ENCODE results near the gene NHS. TPM values are rescaled to one million over a fixed set of nuclear protein-coding genes. Genes with fewer than 3 reads are reported as not detected.
A peak's percentile ranks its signal among the peaks of the same experiment; 100 is the strongest.
"Not testable (repeated sequence)": the region's sequence is repeated elsewhere in the genome, so short reads cannot be mapped to it uniquely, and the experiment has no call there.

The NHS gene
- total RNA-seq, 1 experiment from 2014 or later, result 0.23 TPM

DNA sequence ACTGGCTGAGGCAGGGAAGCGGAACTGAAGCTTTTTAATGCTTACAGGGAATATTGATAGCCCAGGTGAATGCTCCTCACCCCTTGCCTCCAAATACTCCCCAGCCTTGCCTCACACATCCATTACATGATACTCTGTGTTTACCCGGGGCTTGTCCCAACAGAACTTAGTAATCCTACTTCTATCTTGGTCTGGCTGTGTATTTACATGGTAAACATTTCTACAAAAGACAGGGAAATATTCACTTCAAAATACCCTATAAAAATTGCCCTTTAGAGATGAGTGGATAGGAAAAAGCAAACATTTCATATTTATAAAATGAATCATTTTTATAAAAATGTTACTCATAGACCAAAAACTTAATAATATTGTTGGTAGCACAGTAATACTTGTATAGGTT, 120.1 kb downstream of the NHS start:
- DNase-seq (ENCODE audit: low read depth), result no peak

- DNase-seq (ENCODE audit: low read depth), result no peak
These were observed 121.4 kb downstream of the NHS start for GRCh38 chrX:17496407-17496806.

- no peak for DNase-seq (ENCODE audit: low read depth)
These were observed 122.2 kb downstream of the NHS start for GRCh38 chrX:17497193-17497592.

DNA sequence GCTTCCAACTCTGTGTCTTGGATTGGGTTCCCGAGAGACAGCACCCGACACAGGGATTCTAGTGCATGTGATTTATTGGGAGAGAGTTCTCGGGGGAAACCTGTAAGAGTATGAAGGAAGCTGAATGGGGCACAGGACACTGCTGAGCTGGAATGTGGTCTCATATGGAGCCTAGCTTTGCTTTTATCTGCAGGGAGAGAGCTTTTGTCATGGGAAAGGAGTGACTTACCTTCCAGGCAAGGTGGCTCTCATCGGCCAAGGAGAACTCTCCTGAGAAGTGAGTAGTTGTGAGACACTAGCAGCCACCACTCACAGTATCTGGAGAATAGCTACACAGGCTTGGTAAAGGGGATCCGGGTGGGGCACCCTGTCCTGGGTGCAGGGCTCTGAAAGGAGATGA, 124.5 kb downstream of the NHS start:
- no peak for DNase-seq (ENCODE audit: low read depth)

DNA sequence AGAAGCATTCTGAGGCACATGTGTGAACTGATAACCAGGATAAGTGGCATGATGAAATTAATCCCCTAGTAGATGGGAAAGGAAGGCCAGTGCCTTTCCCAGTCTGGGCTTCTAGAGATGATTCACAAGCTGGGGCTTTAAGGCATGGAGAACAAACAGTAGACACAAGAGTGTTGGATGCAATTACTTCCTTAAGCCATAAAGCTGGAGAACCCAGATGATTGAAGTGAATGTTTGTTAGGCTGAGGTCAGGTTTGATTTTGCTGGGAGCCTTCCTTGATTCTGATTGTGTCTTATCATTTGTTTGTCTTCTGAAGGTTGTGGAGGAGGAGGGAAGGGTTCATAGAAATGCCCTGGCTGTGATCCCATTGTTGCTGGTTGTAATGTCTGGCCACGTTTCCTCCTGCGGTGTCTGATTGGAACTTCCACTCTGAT, 125.2 kb downstream of the NHS start:
- no peak for DNase-seq (ENCODE audit: low read depth)

- no peak for DNase-seq (ENCODE audit: low read depth)
These were observed 126.7 kb downstream of the NHS start for GRCh38 chrX:17501746-17502145.

- not testable (repeated sequence) for DNase-seq (ENCODE audit: low read depth)
These were observed 131.4 kb downstream of the NHS start for GRCh38 chrX:17506352-17506751.

GRCh38 chrX:17511556-17511955, 136.6 kb downstream of the NHS start:
- peak; percentile 9 for DNase-seq (ENCODE audit: low read depth)

DNA sequence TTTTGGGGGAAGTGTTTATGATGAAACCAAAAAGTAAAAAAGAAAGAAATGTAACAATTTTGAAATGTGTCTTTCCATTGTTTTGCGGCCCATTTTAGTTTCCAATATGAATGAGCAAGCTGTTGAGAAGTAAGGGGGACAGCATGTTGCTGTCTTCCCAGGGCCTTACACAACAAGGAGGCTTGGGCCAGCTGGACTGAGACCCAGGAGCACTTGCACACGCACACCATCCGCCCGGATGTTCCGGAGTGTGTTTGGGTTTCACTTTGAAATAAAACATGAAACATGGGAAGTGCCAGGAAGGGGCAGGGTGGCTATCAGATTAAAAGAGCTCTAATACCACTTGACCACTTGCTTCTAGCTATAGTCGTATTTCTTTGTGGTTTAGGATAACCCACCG, 144.4 kb downstream of the NHS start:
- DNase-seq (ENCODE audit: low read depth), result no peak

DNA sequence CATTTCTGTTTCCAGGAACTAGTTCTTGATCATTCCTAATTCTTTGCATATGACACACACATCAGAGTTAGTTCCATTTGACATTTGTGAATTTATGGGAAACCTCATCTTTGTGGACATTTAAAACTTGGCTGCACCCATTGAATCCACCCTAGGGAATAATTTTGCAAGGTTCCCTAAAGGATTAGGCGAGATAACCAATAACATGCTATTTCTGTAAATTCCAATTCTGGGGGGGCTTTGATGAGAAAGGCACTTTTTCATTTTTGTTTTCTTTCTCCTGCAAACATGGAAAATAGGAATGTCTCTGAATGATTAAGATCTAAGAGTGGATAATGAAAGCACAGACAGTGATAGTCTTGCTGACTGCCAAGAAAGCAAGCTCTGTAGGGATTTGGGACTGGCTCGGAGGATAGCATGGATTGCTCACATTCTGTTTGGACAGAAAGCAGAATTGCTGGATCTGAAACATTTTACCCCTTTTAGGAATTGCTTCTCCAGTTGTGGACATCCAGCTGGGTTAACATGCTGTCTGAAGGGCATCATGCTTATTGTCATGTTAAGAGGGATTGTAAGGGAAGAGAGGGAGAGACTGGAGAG, 145.1 kb downstream of the NHS start:
- no peak for DNase-seq (ENCODE audit: low read depth)

DNA sequence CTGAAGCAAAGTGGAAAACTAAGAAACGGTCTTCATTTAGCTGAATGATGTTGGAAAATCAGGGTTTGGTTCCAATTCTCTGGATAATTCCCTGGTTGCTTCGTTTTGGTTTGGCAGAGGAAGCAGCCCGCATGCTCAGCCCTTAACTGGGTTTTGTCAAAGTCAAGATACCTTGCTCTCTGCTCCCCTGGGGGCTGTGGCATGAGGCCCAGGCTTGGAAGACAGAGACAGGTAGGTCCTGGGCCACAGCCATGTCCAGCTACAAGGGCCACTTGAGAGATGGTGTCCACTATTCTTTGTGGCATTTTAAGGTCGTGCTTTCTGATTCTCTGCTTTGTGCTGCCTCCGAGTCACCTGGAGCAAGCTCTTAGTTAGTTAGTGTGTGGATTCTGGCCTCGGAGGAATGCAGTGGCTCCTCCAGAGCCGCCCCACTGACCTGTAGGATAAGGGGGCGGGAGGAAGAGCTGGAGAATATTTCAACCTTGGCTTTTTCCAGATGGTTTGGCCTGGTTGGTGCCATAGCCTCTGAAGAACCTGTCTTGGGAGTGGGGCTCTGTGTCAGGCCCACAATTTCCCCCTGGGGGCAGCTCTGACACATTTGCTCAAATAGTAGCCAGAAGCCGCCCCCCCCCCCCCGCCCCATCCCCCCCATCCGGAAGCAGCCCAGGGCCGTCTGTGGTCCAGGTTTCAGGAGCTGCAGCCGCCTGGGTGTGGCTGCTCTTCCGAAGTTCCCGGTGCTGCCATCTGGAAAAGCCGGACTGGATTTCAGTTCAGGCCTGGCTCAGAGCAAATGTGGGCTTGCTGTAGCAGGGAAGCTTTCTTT, 147.1 kb downstream of the NHS start:
- no peak for DNase-seq (ENCODE audit: low read depth)

- no peak for DNase-seq (ENCODE audit: low read depth)
These were observed 150.3 kb downstream of the NHS start for GRCh38 chrX:17525266-17525665.

DNA sequence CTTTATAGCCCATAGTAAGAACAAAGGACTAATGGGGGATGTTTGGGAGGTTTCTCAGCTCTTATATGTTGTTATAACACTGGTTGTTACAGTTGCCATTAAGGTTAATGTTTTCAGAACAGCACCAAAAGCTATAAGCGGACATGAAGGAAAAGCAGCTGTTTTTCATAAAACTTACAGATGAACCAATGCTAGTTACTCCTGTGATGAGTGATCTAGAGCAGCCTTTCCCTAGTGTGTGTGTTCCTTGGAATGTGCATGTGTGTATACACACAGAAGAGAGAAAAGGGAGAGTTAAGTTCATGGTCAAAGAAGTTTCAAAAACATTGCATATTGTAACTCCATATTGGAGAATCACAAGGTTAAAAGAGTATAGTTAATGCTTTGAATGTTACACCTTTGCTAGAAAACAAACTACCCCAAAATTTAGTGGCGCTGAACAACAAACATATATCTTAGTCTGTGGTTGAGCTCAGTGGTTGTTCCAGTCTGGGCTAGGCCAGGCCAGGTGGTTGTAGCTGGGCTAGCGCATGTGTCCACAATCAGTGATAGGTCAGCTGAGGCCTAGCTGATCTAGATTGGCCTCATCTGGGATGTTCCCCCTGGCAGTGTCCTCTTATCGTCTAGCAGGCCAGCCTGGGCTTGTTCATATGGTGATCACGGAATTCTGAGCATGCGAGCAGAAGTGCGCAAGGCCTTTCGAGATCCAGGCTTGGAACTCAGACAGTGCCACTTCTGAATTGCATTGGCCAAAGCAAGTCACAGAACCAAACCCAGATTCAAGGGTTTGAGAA, 151.0 kb downstream of the NHS start:
- DNase-seq (ENCODE audit: low read depth), result no peak

GRCh38 chrX:17527135-17527701, 152.2 kb downstream of the NHS start:
- DNase-seq (ENCODE audit: low read depth), result no peak

DNA sequence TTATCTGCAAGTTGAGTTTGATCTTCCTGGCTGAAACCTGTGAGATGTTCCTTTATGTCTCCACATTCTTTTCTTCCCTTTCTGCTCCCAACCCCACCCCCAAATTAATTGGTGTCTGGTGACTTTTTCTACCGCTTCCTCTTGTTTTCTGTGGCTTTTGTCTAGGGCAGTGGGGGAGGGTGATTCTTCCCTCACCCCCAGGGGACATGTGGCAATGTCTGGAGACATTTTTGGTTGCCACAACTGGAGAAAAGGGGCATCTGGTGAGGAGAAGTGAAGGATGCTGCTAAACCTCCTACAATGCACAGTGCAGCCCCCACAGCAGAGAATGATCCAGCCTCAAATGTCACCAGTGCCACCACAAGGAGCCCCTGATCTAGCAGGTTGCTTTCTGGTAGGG, 152.9 kb downstream of the NHS start:
- no peak for DNase-seq (ENCODE audit: low read depth)

DNA sequence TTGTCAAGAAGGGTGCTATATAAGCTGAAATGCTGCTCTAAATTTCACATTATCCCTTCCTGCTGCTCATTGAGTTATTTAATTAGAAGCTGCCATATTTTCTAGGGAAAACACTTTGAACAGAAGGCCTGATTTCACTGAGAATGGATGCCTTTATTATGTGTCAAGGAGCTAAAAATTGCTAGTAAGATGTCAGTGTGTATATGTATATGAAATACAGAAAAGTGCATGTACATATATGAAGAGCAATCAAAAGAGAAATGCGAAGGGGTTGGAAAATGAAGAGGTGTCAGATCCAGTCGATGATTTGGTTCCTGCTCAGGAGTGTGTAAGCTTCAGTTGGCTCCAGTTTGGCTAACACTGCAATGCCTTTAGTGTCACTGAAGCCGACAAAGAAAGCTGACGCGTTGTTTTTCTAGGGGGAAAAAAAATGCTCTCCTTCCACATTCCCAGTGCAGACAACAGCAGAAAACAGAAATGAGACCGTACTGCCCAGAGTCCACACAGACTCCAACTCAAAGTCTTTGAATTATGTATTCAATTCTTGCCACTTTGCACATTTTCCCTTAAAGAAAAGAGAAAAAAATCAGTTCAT, 154.2 kb downstream of the NHS start:
- DNase-seq (ENCODE audit: low read depth), result no peak

DNA sequence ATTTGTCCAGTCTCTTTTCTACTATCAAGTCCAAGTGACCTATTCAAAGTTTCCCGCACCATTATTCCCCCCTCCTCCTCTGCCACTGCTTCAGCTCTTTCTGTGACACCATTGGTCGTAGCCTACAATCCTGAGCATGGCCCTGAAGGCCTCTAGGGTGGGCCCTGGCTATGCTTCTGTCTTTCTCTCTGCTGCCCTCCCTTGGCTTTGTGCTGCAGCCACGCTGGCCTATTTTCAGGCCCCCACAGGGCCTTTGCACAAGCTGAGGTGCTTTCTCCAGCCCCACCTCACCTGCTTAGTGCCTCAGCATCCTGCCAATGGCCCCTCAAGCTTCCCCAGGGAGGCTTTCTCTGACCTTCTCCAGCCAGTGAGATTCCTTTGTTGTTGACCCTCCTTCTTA, 156.5 kb downstream of the NHS start:
- DNase-seq (ENCODE audit: low read depth), result no peak

DNA sequence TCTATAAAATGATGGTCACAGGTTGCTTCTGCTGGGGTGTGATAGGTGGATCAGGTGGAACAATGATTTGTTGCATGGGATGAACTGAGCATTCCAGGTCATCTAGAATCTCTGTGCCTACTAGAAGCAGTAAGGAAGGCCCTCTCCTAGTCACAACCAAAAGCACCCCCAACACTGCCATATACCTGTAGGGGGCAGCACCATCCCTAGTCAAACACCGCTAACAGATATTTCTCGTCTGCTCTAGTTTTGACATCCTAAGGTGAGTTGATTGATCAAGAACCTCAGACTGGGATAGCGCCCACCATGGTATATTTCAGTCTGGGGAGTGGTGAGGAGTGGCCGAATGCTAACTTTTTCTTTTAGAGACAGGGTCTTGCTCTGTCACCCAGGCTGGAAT, 160.2 kb downstream of the NHS start:
- DNase-seq (ENCODE audit: low read depth), result peak; percentile 31

DNA sequence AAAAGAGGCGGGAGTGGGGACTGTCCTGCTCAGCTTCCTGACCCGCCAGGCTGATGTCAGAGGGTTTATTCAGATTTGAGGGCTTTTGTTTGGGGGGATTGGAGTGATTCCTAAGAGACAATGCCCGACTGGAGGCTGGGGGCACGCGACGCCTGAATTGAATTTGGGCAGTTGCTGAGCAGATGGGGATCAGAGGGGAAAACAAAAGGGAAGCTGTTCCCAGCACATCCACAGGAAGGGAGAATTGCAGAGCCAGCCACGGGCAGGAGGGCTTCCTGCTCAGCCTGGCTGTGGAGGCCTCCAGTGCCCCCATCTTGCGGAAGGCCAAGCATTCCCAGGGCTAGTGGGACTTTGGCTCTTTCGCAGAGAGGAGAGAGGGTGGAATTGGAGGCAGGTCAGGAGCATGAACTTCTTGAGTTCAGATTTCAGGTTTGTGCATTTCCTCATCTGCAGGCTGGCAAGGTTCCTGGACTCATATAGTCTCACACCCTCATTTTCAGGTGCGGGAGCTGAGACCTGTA, 162.8 kb downstream of the NHS start:
- DNase-seq (ENCODE audit: low read depth), result no peak

- no peak for DNase-seq (ENCODE audit: low read depth)
These were observed 167.1 kb downstream of the NHS start for GRCh38 chrX:17542123-17542522.

GRCh38 chrX:17544821-17545220, 169.8 kb downstream of the NHS start:
- DNase-seq (ENCODE audit: low read depth), result no peak

DNA sequence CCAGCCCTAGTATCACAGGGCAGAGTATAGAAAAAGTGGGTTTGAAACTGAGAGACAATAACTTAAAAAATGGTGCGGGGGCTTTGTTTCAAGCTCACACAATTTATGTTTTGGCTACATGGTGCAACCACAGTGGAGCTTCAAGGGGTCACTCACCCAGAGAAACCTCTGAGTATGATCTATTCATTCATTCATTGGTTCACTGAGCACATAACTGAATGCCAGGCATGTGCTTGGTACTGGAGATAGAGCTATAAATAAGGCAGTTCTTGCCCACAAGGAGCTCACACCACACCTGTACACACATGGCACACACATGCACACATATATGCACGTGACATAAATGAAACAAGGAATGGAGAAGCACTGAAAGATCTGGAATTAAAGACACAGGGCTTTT, 171.4 kb downstream of the NHS start:
- DNase-seq (ENCODE audit: low read depth), result no peak

All from LHCN-M2 (cell line).